Osteocyte (in vitro differentiated cells): Measurements from ENCODE around the gene PHF8. TPM values are rescaled to one million over a fixed set of nuclear protein-coding genes. Genes with fewer than 3 reads are reported as not detected.

Experiments
- DNase-seq: peaks from one replicate; pipeline ENCODE4 v3.0.0; 2021; ENCODE audit warnings: mixed read lengths; ENCODE audit not compliant: unreplicated experiment; ENCODE audit errors: extremely low spot score
- H3K27ac Mint-ChIP-seq: one replicate; pipeline ENCODE4 v1.8.0; 2021; ENCODE audit warnings: mild to moderate bottlenecking, mixed read lengths; ENCODE audit not compliant: unreplicated experiment
- H3K27me3 Mint-ChIP-seq: one replicate; pipeline ENCODE4 v1.8.0; 2021; ENCODE audit warnings: mixed read lengths; ENCODE audit not compliant: unreplicated experiment
- H3K36me3 Mint-ChIP-seq: one replicate; pipeline ENCODE4 v1.8.0; 2021; ENCODE audit warnings: mixed read lengths; ENCODE audit not compliant: unreplicated experiment
- H3K4me1 Mint-ChIP-seq: one replicate; pipeline ENCODE4 v1.8.0; 2021; ENCODE audit warnings: mixed read lengths; ENCODE audit not compliant: unreplicated experiment
- H3K4me3 Mint-ChIP-seq: one replicate; pipeline ENCODE4 v1.8.0; 2021; ENCODE audit warnings: mild to moderate bottlenecking, moderate library complexity, mixed read lengths; ENCODE audit not compliant: unreplicated experiment
- H3K9me3 Mint-ChIP-seq: one replicate; pipeline ENCODE4 v1.8.0; 2021; ENCODE audit warnings: mixed read lengths; ENCODE audit not compliant: unreplicated experiment
- CTCF ChIP-seq: fragments of 200-600 bp; sonication (generic); IDR thresholded peaks from 2 replicates; pipeline ENCODE4 v1.5.0; 2021; ENCODE audit warnings: antibody characterized with exemption, mild to moderate bottlenecking, moderate library complexity
- total RNA-seq: library from RNA; stranded (reverse); gene quantifications from 2 replicates; pipeline ENCODE4 v1.2.1, GENCODE V29; 2021

PHF8 gene
- total RNA-seq, 1 donor from 2014 or later: 30.0 TPM

GRCh38 chrX:53997724-53998123 lies 46.5 kb downstream of the PHF8 start:
- H3K36me3 Mint-ChIP-seq: peaks cover 35% of the 10 kb centered on the region
- no peaks in the 10 kb centered on the region for H3K27me3 Mint-ChIP-seq
- no peak for DNase-seq
- H3K27ac Mint-ChIP-seq: no peak overlapping the region
- H3K9me3 Mint-ChIP-seq: peaks cover 6% of the 10 kb centered on the region
- TF ChIP-seq CTCF: no peak
- H3K4me3 Mint-ChIP-seq: no peak overlapping the region
- no peaks in the 10 kb centered on the region for H3K4me1 Mint-ChIP-seq

GRCh38 chrX:53992589-53992988 lies 51.7 kb downstream of the PHF8 start:
- peaks cover 15% of the 10 kb centered on the region for H3K36me3 Mint-ChIP-seq
- peaks cover 3% of the 10 kb centered on the region for H3K9me3 Mint-ChIP-seq
- no peak overlapping the region for H3K4me3 Mint-ChIP-seq
- no peak overlapping the region for H3K27ac Mint-ChIP-seq
- no peaks in the 10 kb centered on the region for H3K27me3 Mint-ChIP-seq
- TF ChIP-seq CTCF: no peak
- H3K4me1 Mint-ChIP-seq: no peaks in the 10 kb centered on the region
- no peak for DNase-seq

GRCh38 chrX:53990171-53990570 lies 54.1 kb downstream of the PHF8 start:
- no peak for DNase-seq
- TF ChIP-seq CTCF: no peak
- H3K27ac Mint-ChIP-seq: no peak overlapping the region
- H3K4me3 Mint-ChIP-seq: no peak overlapping the region
- peaks cover 22% of the 10 kb centered on the region for H3K36me3 Mint-ChIP-seq
- H3K9me3 Mint-ChIP-seq: peaks cover 4% of the 10 kb centered on the region
- H3K4me1 Mint-ChIP-seq: no peaks in the 10 kb centered on the region
- no peaks in the 10 kb centered on the region for H3K27me3 Mint-ChIP-seq

- Mint-ChIP-seq H3K4me1 (no peaks in the 10 kb centered on the region), H3K4me3 (no peak overlapping the region), H3K36me3 (peaks cover 26% of the 10 kb centered on the region), H3K27ac (no peak overlapping the region), H3K27me3 (no peaks in the 10 kb centered on the region), H3K9me3 (peaks cover 13% of the 10 kb centered on the region)
- no peak for DNase-seq
- no peak for TF ChIP-seq CTCF
Observed at GRCh38 chrX:53984895-53985294, 59.4 kb downstream of the PHF8 start.

GRCh38 chrX:53974529-53974928 lies 69.7 kb downstream of the PHF8 start:
- H3K9me3 Mint-ChIP-seq: peaks cover 45% of the 10 kb centered on the region
- no peaks in the 10 kb centered on the region for H3K27me3 Mint-ChIP-seq
- DNase-seq: no peak
- TF ChIP-seq CTCF: no peak
- H3K27ac Mint-ChIP-seq: no peak overlapping the region
- H3K36me3 Mint-ChIP-seq: peaks cover 33% of the 10 kb centered on the region
- no peak overlapping the region for H3K4me3 Mint-ChIP-seq
- H3K4me1 Mint-ChIP-seq: no peaks in the 10 kb centered on the region
